GM10248 (cell line): ENCODE measurements around the gene CAPNS2.

ENCODE experiments used
- CTCF ChIA-PET: fragments of 300-600 bp; sonication (Branson Sonifier 250); formaldehyde crosslinking; extraction: SDS; loops from one replicate; lab custom pipeline; 2021; ENCODE audit warnings: antibody characterized with exemption; lab: Yijun Ruan, JAX
- POLR2A ChIA-PET: fragments of 350-650 bp; sonication (Branson Sonifier 250); formaldehyde crosslinking; extraction: SDS; loops from one replicate; lab custom pipeline; 2020; ENCODE audit warnings: antibody characterized with exemption; lab: Yijun Ruan, JAX
- DNase-seq: peaks from one replicate; pipeline ENCODE4 v3.0.0; 2012; ENCODE audit errors: extremely low spot score
- CTCF ChIP-seq: IDR thresholded peaks from 2 replicates; pipeline ENCODE4 v1.5.1; 2012; ENCODE audit warnings: mild to moderate bottlenecking, low read depth; ENCODE audit errors: extremely low read depth, missing control alignments, control extremely low read depth

The CAPNS2 gene

GRCh38 chr16:55566432-55567175, at the start of gene CAPNS2:
TSS of gene CAPNS2 (plus strand) at chr16:55566684. CDS start at chr16:55566757, 73 bp downstream.
- POLR2A ChIA-PET = no interaction called here

GRCh38 chr16:55521792-55522191, 44.7 kb upstream of the CAPNS2 start:
- ChIA-PET CTCF (no interaction called here), POLR2A (no interaction called here)
- TF ChIP-seq CTCF = no peak
- no peak for DNase-seq

More at GRCh38 chr16:55566432-55567175, at the start of gene CAPNS2:
- CTCF ChIA-PET = interaction anchor here (1.1 to 1.2 kb wide), 2 partner anchors 9 to 12 kb away, joined by 3 to 4 read pairs; no protein-coding TSS in a partner anchor
- DNase-seq = no peak
- no peak for TF ChIP-seq CTCF

GRCh38 chr16:55526441-55526840, 40.0 kb upstream of the CAPNS2 start:
- TF ChIP-seq CTCF = no peak
- ChIA-PET CTCF (no interaction called here), POLR2A (no interaction called here)
- DNase-seq = no peak

- ChIA-PET POLR2A (no interaction called here), CTCF (interaction anchor here (1.0 to 1.6 kb wide), 6 partner anchors 10 to 81 kb away, joined by 3 to 8 read pairs (median 3); no protein-coding TSS in a partner anchor)
- TF ChIP-seq CTCF = no peak
- DNase-seq = no peak
These were observed 38.6 kb upstream of the CAPNS2 start for GRCh38 chr16:55527885-55528284.

GRCh38 chr16:55529018-55529417, 37.5 kb upstream of the CAPNS2 start:
- CTCF ChIA-PET = interaction anchor here (1.2 to 1.6 kb wide), 3 partner anchors 16 to 64 kb away, joined by 3 to 8 read pairs (median 3); no protein-coding TSS in a partner anchor
- POLR2A ChIA-PET = no interaction called here
- TF ChIP-seq CTCF = no peak
- DNase-seq = no peak

- ChIA-PET POLR2A (no interaction called here), CTCF (interaction anchor here (1.0 kb wide), 2 partner anchors 8 to 66 kb away, joined by 3 read pairs; no protein-coding TSS in a partner anchor)
- no peak for TF ChIP-seq CTCF
- no peak for DNase-seq
These were observed 36.1 kb upstream of the CAPNS2 start for GRCh38 chr16:55530316-55530856.
